ENCODE results near the gene MBOAT7.

The MBOAT7 gene

DNA sequence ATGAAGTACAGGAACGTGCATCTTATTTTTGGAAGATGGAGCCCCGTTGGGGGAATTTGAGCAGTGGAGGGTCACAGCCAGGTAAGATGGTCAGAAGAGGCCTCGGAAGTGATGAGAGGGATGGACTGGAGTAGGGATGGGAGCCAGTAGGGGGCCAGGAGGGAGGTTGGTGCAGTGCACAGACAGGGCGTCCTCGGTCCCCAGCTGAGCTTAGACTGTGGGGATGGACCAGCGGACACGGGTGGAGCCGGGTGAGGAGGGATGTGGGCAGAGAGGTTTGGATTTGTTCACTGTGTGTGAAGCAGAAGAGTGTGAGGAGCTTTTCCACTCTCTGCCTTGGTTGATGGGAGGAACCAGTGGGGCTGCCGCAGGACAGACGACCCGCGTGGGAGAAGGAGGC, 21.9 kb upstream of the MBOAT7 start:
- H4K20me1 ChIP-seq (ENCODE audit: insufficient read depth) = peaks cover 15% of the 10 kb centered on the region; the same call in 1 of the 2 replicates
- peaks cover 52% of the 10 kb centered on the region for H3K4me1 ChIP-seq (ENCODE audit: low read depth, poor library complexity, severe bottlenecking)
- no peaks in the 10 kb centered on the region; the same call in 1 of the 2 replicates for H3K79me2 ChIP-seq (ENCODE audit: insufficient read depth, low read depth)
- peak overlapping the region; percentile 10; the same call in 1 of the 2 replicates for H3K4me2 ChIP-seq
- TF ChIP-seq, protein P1, sequence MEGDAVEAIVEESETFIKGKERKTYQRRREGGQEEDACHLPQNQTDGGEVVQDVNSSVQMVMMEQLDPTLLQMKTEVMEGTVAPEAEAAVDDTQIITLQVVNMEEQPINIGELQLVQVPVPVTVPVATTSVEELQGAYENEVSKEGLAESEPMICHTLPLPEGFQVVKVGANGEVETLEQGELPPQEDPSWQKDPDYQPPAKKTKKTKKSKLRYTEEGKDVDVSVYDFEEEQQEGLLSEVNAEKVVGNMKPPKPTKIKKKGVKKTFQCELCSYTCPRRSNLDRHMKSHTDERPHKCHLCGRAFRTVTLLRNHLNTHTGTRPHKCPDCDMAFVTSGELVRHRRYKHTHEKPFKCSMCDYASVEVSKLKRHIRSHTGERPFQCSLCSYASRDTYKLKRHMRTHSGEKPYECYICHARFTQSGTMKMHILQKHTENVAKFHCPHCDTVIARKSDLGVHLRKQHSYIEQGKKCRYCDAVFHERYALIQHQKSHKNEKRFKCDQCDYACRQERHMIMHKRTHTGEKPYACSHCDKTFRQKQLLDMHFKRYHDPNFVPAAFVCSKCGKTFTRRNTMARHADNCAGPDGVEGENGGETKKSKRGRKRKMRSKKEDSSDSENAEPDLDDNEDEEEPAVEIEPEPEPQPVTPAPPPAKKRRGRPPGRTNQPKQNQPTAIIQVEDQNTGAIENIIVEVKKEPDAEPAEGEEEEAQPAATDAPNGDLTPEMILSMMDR (conservative IDR thresholded peaks at IDR 0.05; ENCODE audit: low read depth, low read length) = no peak
- peaks cover 9% of the 10 kb centered on the region; the same call in 1 of the 2 replicates for H3K36me3 ChIP-seq (ENCODE audit: insufficient read depth)
- no peaks in the 10 kb centered on the region for H3K27me3 ChIP-seq (ENCODE audit: insufficient read depth, low read depth)
- no peak overlapping the region for H3K9ac ChIP-seq
- no peak overlapping the region for H3K4me3 ChIP-seq (IDR thresholded peaks at IDR 0.05; ENCODE audit: insufficient read depth, low read depth, low read length)
- peak overlapping the region; percentile 41 for H3K27ac ChIP-seq
- H2AFZ ChIP-seq (ENCODE audit: low read depth) = no peak overlapping the region

DNA sequence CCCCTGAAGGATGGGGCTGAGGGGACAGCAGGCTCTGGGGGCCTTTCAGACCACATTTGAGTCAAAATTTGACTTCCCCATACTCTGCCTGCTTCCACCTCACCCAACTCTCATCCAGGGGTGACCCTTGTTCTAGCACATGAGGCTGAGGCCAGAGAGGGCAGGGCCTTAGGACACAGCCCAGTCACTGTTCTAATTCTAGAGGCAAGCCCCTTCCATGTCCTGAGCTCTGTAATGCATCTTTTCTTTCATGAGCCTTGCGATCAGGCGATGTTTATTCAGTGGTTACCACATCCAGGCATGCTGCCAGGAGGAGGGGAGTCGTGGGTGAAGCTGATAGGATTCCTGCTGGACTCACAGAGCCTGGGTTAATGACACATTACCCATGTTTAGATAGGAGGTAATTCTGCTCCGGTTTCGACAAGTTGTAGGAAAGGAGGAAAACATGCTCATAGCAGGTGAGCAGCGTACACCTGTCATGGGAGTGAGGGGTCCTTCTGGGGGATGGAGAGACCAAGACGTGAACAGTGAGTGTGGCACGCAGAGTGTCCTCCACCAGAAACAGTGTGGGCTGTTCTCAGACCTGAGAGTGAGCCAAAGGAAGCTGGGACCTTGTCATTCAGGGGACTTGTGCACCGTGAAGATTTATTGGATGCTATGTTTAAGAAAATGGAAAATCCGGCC, 20.6 kb upstream of the MBOAT7 start:
- Histone ChIP-seq H3K27me3 (ENCODE audit: insufficient read depth, low read depth) (no peaks in the 10 kb centered on the region), H3K4me3 (IDR thresholded peaks at IDR 0.05; ENCODE audit: insufficient read depth, low read depth, low read length) (no peak overlapping the region), H3K4me2 (peak overlapping the region; percentile 56), H3K4me1 (ENCODE audit: low read depth, poor library complexity, severe bottlenecking) (peaks cover 64% of the 10 kb centered on the region), H3K79me2 (ENCODE audit: insufficient read depth, low read depth) (peaks cover 12% of the 10 kb centered on the region; the same call in 1 of the 2 replicates), H3K9ac (no peak overlapping the region; the same call in 1 of the 2 replicates), H4K20me1 (ENCODE audit: insufficient read depth) (peaks cover 27% of the 10 kb centered on the region), H3K36me3 (ENCODE audit: insufficient read depth) (peaks cover 14% of the 10 kb centered on the region; the same call in 1 of the 2 replicates), H2AFZ (ENCODE audit: low read depth) (no peak overlapping the region), H3K27ac (peak overlapping the region; percentile 41)
- TF ChIP-seq, protein P1 (conservative IDR thresholded peaks at IDR 0.05; ENCODE audit: low read depth, low read length) = no peak

DNA sequence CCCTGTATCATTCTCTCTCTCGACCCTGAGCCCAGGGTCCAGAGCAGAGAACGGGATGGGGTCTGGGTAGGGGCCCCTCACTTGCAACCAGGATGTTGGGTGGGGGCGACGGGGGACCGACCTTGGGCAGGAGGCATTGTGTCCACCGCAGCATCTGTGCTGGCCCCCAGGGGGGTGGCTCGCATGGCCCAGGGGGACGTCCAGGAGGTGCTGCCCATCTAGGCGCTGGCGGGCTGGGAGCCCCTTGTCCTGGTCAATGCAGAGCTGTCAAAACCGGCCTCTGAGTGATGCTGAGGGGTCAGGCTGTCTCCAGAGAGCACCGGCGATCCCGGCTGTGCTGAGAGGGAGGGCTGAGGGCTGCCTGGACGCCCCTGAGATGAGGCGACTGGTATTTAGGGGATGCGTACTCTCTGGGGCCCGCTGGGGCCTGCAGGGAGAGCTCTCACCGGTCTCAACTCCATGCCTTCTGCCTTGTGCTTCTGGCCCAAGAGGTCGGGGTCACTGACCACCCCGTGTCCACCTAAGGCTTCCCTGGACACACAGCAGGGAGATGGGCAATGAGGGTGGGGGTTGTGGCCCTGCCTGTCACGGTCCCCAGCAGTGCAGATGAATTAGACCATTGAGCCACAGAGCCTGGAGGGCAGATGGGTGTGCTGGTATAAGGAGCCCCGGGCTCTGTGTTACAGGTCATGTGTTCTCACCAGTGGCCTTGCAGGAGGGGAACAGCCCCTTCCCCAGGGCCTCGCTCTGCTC, 19.9 kb upstream of the MBOAT7 start:
- peaks cover 34% of the 10 kb centered on the region for H4K20me1 ChIP-seq (ENCODE audit: insufficient read depth)
- no peak overlapping the region; the same call in 1 of the 2 replicates for H3K9ac ChIP-seq
- H2AFZ ChIP-seq (ENCODE audit: low read depth) = no peak overlapping the region
- H3K4me3 ChIP-seq (IDR thresholded peaks at IDR 0.05; ENCODE audit: insufficient read depth, low read depth, low read length) = no peak overlapping the region
- peak overlapping the region; percentile 41; the same call in 1 of the 2 replicates for H3K27ac ChIP-seq
- H3K4me2 ChIP-seq = peak overlapping the region; percentile 56
- H3K79me2 ChIP-seq (ENCODE audit: insufficient read depth, low read depth) = peaks cover 20% of the 10 kb centered on the region; the same call in 1 of the 2 replicates
- H3K36me3 ChIP-seq (ENCODE audit: insufficient read depth) = peaks cover 14% of the 10 kb centered on the region; the same call in 1 of the 2 replicates
- H3K27me3 ChIP-seq (ENCODE audit: insufficient read depth, low read depth) = no peaks in the 10 kb centered on the region
- peaks cover 71% of the 10 kb centered on the region for H3K4me1 ChIP-seq (ENCODE audit: low read depth, poor library complexity, severe bottlenecking)
- TF ChIP-seq, protein P1 (conservative IDR thresholded peaks at IDR 0.05; ENCODE audit: low read depth, low read length) = no peak

DNA sequence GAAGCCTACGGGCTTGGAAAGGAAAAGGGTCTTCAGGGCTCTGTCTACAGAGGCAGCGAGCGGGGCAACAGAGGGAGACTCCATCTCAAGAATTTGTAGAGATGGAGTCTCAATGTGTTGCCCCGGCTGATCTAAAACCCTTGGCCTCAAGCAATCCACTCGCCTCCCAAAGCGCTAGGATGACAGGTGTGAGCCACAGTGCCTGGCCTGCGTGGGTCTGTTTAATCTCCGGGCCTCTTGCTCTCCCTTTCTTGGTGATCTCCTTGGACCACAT, 19.3 kb upstream of the MBOAT7 start:
- TF ChIP-seq, protein P1 (conservative IDR thresholded peaks at IDR 0.05; ENCODE audit: low read depth, low read length) = no peak
- Histone ChIP-seq H3K4me3 (IDR thresholded peaks at IDR 0.05; ENCODE audit: insufficient read depth, low read depth, low read length) (no peak overlapping the region), H4K20me1 (ENCODE audit: insufficient read depth) (peaks cover 38% of the 10 kb centered on the region), H3K9ac (no peak overlapping the region), H3K4me1 (ENCODE audit: low read depth, poor library complexity, severe bottlenecking) (peaks cover 75% of the 10 kb centered on the region), H3K27me3 (ENCODE audit: insufficient read depth, low read depth) (no peaks in the 10 kb centered on the region), H3K27ac (no peak overlapping the region), H3K36me3 (ENCODE audit: insufficient read depth) (peaks cover 16% of the 10 kb centered on the region; the same call in 1 of the 2 replicates), H2AFZ (ENCODE audit: low read depth) (no peak overlapping the region), H3K4me2 (peak overlapping the region; percentile 56; the same call in 1 of the 2 replicates), H3K79me2 (ENCODE audit: insufficient read depth, low read depth) (peaks cover 25% of the 10 kb centered on the region; the same call in 1 of the 2 replicates)
